GM23338 (cell line): Measurements from ENCODE around the gene PDZD11.

Source experiments
- CTCF ChIP-seq, 2 experiments: fragments of 200-600 bp in 1 of 2; sonication (generic) in 1 of 2; conservative IDR thresholded peaks; 2 replicates each; pipeline versions ENCODE4 v1.5.1 to v1.6.1; 2016 to 2017; ENCODE audit warnings: antibody characterized with exemption in 2 of 2, low read depth in 2 of 2, mild to moderate bottlenecking in 2 of 2, moderate library complexity in 1 of 2
- EZH2 ChIP-seq: fragments of 200-600 bp; sonication (generic); IDR thresholded peaks from one replicate; pipeline ENCODE4 v1.8.0; 2017; ENCODE audit warnings: antibody characterized with exemption, mild to moderate bottlenecking, low read depth; ENCODE audit not compliant: unreplicated experiment
- EZH2phosphoT487 ChIP-seq: fragments of 200-600 bp; sonication (generic); IDR thresholded peaks from one replicate; pipeline ENCODE4 v1.8.1; 2018; ENCODE audit warnings: antibody characterized with exemption; ENCODE audit not compliant: unreplicated experiment
- POLR2AphosphoS5 ChIP-seq: IDR thresholded peaks from 2 replicates; pipeline ENCODE4 v1.6.1; 2016; ENCODE audit warnings: antibody characterized with exemption, low read depth

DNA sequence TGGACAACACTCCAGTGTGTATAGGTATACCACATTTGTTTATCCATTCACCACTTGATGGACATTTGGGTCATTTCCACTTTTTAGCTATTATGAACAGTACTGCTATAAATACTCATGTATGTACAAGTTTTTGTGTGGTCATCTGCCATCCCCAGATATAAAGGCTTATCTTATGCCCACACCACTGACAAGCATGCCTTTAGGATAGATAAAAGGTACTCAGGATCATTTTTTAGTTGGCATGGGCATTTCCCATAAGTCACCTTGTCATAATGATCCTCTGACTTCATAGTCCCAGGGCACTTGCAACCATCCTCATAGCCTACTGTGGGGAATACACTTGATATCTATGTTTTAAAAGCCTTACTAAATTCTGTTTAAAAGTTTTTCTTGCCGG is 49.0 kb downstream of the PDZD11 start:
- TF ChIP-seq EZH2phosphoT487 (no peak), CTCF (conservative IDR thresholded peaks at IDR 0.05; ENCODE audit: low read depth in 2 of 2) (no peak), EZH2 (no peak), POLR2AphosphoS5 (no peak)
